IMR-90 (cell line): Measurements from ENCODE around the gene LIN37. TPM values are rescaled to one million over a fixed set of nuclear protein-coding genes. Genes with fewer than 3 reads are reported as not detected.

ENCODE experiments used
- CEBPB ChIP-seq: IDR thresholded peaks from 2 replicates; pipeline ENCODE4 v1.6.1; 2012; ENCODE audit warnings: low read depth, low read length, improper control_type of control experiment
- MAZ ChIP-seq: IDR thresholded peaks from 2 replicates; pipeline ENCODE4 v1.6.1; 2012; ENCODE audit warnings: low read depth, mild to moderate bottlenecking, low read length, improper control_type of control experiment, moderate library complexity, borderline replicate concordance
- RAD21 ChIP-seq: IDR thresholded peaks from 2 replicates; pipeline ENCODE4 v1.6.1; 2012; ENCODE audit warnings: low read length, improper control_type of control experiment
- polyA plus RNA-seq, 3 experiments: library from polyadenylated mRNA; depleted of rRNA; stranded (reverse); fragments of >200 nt; gene quantifications; 2 replicates each; pipeline ENCODE4 v1.2.3, GENCODE V29; 2012; ENCODE audit warnings: low replicate concordance in 1 of 3
- total RNA-seq: library from RNA; depleted of rRNA; stranded (reverse); fragments of >200 nt; gene quantifications from 2 replicates; pipeline ENCODE4 v1.2.3, GENCODE V29; 2012
- TF ChIP-seq, protein P1 (sequence below): conservative IDR thresholded peaks from 2 replicates; pipeline ENCODE4 v1.5.1; 2012; ENCODE audit warnings: mild to moderate bottlenecking, low read depth, low read length, improper control_type of control experiment

LIN37 gene
- total and polyA plus RNA-seq, 2 of the 4 experiments (the other 2 are of a cell fraction): 12.7 to 23.1 TPM

DNA sequence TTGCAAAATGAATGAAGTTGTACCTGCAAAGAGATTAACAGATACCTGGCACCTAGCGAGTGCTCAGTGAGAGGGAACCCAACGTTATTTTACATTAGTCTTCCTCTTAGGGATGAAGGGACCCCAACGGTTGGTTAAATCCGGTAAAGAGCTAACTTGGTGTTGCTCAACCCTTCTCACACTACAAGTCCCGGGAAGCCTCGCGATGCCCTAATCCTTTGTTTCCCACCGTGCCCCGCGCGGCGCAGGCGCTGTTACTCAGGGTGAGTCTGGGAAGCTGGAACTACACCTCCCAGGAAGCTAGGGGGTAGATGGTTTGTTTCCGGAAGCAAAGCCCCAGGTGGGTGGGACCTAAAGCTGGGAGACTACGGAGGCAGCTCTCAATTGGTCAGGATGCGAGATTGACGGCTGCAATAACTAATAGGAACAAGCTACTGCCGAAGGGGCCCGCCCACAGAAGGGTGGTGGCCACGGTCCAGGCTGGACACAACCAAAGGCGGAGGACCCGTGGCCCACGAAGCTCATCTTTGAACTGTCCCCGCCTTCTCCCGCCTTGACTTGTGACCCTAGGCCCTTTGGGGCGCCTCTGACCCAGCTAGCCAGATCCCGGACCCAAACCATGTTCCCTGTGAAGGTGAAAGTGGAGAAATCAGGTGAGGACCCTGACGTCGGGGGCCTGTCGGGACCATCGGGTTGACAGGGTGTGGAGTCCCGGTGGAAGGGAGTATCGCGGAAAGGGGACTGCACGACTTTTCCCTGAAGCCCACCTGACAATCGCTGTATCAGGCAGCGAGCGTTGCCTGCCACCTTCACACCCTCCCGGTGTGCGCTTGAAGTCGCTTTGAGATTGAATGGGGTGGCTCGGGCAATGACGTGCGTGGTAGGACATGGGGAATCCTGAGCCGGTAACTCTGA, at the start of gene LIN37 (continued):
- TF ChIP-seq MAZ (0 out of 2 replicates have a peak, but pooled peaks have one; percentile 56), CEBPB (peak; percentile 99), RAD21 (no peak)
- TF ChIP-seq, protein P1, sequence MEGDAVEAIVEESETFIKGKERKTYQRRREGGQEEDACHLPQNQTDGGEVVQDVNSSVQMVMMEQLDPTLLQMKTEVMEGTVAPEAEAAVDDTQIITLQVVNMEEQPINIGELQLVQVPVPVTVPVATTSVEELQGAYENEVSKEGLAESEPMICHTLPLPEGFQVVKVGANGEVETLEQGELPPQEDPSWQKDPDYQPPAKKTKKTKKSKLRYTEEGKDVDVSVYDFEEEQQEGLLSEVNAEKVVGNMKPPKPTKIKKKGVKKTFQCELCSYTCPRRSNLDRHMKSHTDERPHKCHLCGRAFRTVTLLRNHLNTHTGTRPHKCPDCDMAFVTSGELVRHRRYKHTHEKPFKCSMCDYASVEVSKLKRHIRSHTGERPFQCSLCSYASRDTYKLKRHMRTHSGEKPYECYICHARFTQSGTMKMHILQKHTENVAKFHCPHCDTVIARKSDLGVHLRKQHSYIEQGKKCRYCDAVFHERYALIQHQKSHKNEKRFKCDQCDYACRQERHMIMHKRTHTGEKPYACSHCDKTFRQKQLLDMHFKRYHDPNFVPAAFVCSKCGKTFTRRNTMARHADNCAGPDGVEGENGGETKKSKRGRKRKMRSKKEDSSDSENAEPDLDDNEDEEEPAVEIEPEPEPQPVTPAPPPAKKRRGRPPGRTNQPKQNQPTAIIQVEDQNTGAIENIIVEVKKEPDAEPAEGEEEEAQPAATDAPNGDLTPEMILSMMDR: no peak
